ENCODE measurements around the gene PPIP5K2.
"Not testable (repeated sequence)": the region's sequence is repeated elsewhere in the genome, so short reads cannot be mapped to it uniquely, and the experiment has no call there.

PPIP5K2 gene

DNA sequence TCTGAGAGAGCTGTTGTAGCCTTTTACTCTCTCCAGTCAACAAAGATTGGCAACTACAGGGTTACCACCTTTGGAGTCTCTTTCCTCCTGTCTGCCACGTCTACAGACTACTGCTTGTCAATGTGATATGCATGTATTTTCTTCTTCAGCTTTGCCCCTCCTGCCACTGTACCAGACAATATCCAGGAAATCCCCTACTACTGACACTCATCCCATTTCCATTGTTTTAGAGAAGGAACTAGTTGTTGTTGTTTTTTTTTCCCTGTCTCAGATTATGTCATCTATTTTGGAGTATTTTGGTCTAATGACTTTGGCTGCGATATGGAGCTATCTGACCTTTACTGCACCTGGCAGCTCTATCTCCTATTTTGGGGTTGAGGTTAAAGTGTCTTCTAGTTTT is 88.4 kb downstream of the PPIP5K2 start:
- H3K4me3 ChIP-seq (ENCODE audit: low read length) = no peak overlapping the region
- TF ChIP-seq ZNF274 (IDR thresholded peaks at IDR 0.05; ENCODE audit: low read depth, low read length) = no peak

DNA sequence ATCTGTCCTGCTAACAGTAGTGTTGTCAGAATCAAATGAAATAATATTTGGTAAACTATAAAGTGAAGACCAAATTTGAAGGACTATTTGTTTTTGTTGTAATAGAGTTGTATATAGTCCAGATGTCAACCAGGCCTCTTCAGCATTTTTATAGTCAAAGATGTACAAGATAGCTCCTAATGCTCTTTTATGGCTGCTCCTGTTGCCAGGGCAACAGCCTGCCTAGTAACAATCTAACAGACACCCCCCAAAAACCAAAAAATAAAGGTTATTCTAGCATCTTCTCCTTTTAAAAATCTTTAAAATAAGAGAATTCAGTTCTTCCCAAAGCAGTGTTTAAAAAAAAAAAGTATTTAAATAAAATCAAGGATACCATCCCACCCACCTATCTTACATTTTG is 89.0 kb downstream of the PPIP5K2 start:
- TF ChIP-seq ZNF274 (IDR thresholded peaks at IDR 0.05; ENCODE audit: low read depth, low read length) = no peak
- H3K4me3 ChIP-seq (ENCODE audit: low read length) = no peak overlapping the region

DNA sequence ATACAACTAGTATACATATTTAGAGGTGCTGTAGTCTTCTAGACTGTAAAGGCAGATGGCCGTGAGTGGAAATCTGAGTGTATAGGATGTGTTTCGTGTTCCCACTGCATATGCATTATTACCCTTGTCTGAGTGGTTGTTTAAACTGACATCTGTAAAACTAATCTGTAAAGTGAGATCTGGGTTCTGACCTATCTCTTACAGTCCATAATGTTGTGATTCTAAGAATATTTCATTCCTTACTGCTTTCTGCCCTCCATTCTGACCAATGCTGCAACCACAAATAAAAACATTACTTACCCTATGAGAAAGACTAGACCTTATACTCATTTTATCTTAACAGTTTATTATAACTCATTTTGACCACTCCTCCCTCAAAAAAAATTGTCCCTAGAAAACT is 90.9 kb downstream of the PPIP5K2 start:
- no peak for TF ChIP-seq ZNF274 (IDR thresholded peaks at IDR 0.05; ENCODE audit: low read depth, low read length)
- no peak overlapping the region for H3K4me3 ChIP-seq (ENCODE audit: low read length)

DNA sequence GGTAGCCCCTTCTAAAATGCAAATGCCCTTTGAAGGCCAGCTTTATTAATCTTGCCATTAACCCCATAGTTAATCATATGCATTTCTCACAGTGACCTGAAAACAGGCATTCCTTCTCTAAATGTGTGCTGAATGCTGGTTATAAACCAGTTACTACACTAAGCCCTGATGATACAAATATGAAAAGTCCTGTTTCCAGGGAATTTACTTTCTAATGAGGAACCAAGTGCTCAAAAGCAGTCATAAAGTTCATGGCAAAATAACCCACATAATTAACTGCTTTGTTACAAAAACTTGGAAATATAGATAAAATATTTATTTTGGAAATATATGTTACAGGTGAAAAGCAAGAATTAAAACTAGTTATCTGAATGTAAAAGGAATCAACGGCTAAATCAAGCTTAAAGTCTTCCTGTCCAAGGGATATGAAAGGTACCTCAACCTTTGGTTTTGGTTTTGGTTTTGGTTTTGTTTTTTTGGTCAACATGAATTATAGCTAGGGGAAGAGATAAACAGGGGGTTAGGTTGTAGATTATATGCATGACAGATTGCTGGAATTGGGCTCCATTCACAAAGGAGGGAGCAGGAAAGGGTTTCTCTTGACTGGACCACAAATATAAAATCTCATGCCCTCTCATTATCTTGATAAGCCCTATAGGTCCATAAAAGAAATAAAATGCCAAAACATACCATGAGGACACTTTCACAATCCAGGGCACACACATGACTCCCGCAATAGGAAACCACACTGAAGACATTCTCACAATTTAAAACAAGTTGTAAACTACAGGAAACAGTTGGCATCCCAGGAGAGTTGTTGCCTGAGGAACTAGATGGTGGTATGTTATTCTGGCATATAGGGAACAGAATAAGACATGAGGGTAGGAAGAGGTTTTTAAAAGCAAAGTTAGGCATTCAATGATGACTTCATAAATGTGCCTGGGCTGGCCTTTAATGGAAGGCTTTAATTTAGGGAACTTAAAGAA is 91.8 kb downstream of the PPIP5K2 start:
- TF ChIP-seq ZNF274 (IDR thresholded peaks at IDR 0.05; ENCODE audit: low read depth, low read length) = no peak
- no peak overlapping the region for H3K4me3 ChIP-seq (ENCODE audit: low read length)

DNA sequence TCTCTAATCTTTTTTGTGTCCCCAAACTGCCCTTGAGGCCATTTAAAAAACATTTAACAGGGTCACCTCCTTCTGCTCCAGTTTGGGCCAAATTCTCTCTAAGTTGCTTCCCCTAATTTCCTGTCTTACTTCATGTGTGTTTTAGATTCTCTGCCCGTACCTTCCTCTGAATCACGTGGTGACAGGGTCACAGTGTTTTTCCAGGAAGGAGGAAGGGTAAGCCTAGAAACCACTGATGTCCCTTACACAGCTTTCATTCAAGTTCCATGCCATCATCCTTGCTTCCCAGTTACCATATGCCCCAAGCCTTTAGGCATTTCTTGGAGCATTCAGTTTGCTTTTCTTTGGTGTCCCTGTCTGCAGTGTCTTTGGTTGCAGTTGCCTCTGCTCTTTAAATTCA is 96.0 kb downstream of the PPIP5K2 start:
- TF ChIP-seq ZNF274 (IDR thresholded peaks at IDR 0.05; ENCODE audit: low read depth, low read length) = no peak
- no peak overlapping the region for H3K4me3 ChIP-seq (ENCODE audit: low read length)

DNA sequence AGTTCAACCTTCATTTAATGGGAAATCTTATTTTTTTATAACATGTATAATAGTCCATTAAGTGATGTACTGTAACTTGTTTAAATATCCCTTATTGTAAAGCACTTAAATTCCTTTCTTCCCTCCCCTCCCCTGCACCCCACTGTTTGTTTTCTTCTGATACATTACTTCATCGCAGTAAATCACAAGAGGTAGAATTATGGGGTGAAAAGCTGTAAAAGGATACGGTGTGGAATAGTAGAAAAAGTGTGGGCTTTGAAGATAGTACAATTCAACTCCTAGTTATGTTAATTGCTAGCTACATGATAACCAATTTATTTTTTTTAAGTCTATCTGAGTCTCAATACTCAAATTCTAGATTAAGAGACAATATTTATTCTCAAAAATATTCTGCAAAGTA is 96.6 kb downstream of the PPIP5K2 start:
- H3K4me3 ChIP-seq (ENCODE audit: low read length) = no peak overlapping the region
- TF ChIP-seq ZNF274 (IDR thresholded peaks at IDR 0.05; ENCODE audit: low read depth, low read length) = no peak

DNA sequence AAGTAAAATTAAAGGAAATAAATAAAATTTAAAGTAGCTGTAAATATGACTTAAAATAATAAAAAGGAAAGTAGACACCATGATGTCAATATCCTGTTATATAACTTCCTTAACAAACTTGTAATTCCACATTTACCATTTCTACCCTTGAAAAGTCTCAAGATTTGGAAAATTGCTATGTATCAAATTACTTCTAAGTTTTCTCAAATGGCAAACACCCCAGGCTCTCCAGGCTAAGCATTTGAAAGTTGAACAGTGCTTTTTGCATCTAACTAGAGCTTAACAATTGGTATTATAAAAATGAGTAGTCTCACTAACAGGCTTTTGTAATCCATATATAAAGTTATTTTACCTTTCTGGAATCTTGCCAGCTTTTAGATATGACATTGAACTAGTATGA is 97.0 kb downstream of the PPIP5K2 start:
- TF ChIP-seq ZNF274 (IDR thresholded peaks at IDR 0.05; ENCODE audit: low read depth, low read length) = no peak

DNA sequence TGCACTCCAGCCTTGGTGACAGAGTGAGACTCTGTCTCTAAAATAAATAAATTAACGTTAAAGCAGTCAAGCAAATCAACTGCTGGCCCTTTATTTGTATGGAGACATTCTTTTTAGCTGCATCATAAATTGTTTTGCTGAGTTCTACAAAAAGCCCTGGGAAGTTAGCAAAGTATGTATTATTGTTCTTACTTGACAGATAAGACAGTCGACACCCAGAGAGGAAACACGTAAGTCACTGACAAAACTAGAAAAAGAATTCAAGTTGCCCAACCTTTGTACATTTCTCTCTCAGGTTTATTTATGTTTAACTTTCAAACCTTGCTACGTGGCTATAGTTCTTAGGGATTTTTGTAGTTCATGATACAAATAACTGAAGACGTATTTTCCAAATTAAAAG is 98.1 kb downstream of the PPIP5K2 start:
- no peak overlapping the region for H3K4me3 ChIP-seq (ENCODE audit: low read length)
- no peak for TF ChIP-seq ZNF274 (IDR thresholded peaks at IDR 0.05; ENCODE audit: low read depth, low read length)

More for the DNA sequence above, 97.0 kb downstream of the PPIP5K2 start:
- H3K4me3 ChIP-seq (ENCODE audit: low read length) = no peak overlapping the region

DNA sequence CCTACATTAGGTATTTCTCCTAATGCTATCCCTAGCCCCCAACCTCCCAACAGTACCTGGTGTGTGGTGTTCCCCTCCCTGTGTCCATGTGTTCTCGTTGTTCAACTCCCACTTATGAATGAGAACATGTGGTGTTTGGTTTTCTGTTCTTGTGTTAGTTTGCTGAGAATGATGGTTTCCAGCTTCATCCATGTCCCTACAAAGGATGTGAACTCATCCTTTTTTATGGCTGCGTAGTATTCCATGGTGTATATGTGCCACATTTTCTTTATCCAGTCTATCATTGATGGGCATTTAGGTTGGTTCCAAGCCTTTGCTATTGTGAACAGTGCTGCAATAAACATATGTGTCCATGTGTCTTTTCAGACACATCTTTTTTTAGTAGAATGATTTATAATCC is 99.0 kb downstream of the PPIP5K2 start:
- not testable (repeated sequence) for H3K4me3 ChIP-seq (ENCODE audit: low read length)

DNA sequence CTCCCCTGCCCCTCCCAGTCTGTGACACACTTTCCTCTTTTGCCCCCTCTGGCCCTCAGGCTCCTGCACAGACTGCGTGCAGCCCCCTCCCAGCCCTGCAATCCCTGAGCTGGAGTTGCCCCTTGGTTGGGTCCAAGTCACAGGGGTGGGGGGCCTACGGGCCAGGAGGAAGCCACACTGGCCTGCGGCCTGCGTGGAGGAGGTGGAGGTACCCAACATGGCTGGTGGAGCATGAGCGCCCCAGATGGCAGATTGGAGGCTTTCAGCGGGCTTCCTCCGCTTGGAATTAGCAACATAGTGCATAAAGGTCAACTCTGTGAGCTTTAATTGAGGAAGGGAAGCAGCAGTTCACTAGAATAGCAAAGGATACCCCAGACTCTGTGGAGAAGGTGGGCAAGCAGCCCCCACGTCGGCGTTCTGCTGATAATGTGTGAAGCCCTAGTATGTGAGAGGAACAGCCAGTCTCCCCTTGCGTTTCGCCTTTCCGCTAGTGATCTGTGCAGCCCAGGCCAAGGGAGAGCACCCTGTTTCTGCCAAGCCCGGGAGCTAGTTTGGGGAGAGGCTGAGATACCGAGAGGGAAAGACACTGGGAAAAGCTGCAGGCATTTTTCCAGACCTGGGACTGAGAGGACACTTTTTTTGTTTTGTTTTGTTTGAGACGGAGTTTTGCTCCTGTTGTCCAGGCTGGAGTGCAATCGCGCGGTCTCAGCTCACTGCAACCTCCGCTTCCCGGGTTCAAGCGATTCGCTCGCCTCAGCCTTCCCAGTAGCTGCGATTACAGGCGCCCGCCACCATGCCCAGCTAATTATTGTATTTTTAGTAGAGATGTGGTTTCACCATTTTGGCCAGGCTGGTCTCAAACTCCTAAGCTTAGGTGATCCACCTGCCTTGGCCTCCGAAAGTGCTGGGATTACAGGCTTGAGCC is 103.2 kb downstream of the PPIP5K2 start:
- no peak overlapping the region for H3K4me3 ChIP-seq (ENCODE audit: low read length)
- no peak for TF ChIP-seq ZNF274 (IDR thresholded peaks at IDR 0.05; ENCODE audit: low read depth, low read length)

DNA sequence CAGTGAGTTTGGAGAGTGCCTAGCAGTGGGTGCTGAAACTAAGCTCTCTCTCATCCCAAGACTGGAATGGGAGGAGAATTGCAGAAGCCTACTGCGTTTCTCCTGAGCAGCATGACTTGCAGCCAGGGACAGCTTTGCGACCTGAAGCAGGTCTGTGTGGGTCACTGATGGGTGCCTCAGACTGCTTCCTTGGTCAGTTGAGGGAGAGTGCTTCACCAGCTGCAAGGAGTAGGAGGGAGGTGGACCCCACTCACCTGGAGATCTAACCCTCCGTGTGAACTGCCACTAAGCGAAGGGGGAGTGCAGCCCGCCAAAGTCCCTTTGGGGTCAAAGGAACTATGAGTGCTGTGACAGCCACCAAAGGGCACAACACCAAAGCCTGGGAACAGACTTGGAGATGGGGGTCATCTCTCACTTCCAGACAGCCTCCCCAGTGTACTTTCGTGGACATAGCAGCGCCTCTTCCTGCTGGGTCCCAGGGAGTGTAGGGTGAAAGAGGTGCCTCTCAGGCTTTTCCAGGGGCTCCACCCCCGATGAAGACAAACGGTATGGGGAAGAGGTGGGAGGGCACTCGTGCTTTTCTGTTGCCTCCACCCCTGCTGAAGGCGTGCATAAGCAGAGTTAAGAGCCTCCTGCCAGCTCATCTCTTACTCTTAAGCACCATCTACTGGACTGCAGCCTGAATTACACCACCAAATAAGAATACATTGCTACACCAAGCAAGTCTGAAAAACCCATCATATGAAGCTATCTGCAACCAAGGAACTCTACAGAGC is 104.2 kb downstream of the PPIP5K2 start:
- H3K4me3 ChIP-seq (ENCODE audit: low read length) = no peak overlapping the region
- TF ChIP-seq ZNF274 (IDR thresholded peaks at IDR 0.05; ENCODE audit: low read depth, low read length) = no peak

DNA sequence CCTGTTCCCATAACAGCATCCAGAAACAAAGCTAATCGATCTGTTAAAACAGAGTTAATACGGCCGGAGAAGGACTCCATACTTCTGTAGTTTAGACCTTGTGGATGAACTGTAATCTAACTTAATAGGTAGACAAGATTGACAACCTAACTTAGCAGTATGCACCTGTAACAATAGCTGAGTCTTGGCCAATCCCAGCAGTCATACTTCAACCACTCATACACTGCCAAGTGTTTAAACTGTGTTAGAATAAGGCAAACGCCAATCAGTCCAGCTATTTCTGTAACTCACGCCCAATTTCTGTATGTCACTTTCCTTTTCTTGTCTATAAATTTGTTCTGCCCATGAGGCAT is 104.8 kb downstream of the PPIP5K2 start:
- H3K4me3 ChIP-seq (ENCODE audit: low read length) = no peak overlapping the region
- no peak for TF ChIP-seq ZNF274 (IDR thresholded peaks at IDR 0.05; ENCODE audit: low read depth, low read length)

DNA sequence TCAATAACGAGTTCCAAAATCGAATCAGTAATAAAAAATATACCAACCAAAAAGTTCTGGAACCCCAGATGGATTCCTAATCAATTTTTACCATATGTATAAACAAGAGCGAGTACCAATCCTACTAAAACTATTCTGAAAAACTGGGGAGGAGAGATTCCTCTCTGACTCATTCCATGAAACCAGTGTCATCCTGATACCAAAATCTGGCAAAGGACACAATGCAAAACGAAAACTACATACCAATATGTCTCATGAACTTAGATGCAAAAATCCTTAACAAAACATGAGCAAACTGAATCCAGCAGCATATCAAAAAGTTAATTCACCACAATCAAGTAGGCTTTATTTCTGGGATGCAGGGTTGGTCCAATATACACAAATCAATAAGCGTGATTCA is 108.0 kb downstream of the PPIP5K2 start:
- no peak for TF ChIP-seq ZNF274 (IDR thresholded peaks at IDR 0.05; ENCODE audit: low read depth, low read length)
- no peak overlapping the region for H3K4me3 ChIP-seq (ENCODE audit: low read length)

DNA sequence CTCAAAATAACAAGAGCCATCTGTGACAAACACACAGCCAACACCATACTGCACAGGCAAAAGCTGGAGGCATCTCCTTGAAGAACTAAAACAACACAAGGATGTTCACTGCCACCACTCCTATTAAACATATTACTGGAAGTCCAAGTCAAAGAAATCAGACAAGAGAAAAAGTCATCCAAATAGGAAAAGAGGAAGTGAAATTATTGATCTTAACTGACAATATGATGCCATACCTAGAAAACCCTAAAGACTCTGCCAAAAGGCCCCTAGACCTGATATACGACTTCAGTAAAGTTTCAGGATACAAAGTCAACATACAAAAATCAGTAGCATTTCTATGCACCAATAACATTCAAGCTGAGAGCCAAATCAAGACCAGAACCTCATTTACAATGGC is 108.5 kb downstream of the PPIP5K2 start:
- H3K4me3 ChIP-seq (ENCODE audit: low read length) = no peak overlapping the region
- no peak for TF ChIP-seq ZNF274 (IDR thresholded peaks at IDR 0.05; ENCODE audit: low read depth, low read length)
